Activated T-cell treated with anti-CD3 and anti-CD28 coated beads, Interleukin-2, amount 50 U/mL, for 72 hours (primary cell): ENCODE results near the gene VAMP5. TPM values are rescaled to one million over a fixed set of nuclear protein-coding genes. Genes with fewer than 3 reads are reported as not detected.
A peak's percentile ranks its signal among the peaks of the same experiment; 100 is the strongest.

Source experiments
- ATAC-seq, 2 donors: fragments of 150-1000 bp; cut with Tn5 transposase; replicated peaks in 1 of 2; 2 replicates each; pipeline ENCODE4 v1.10.0; 2021; ENCODE audit warnings: moderate library complexity in 2 of 2, mild to moderate bottlenecking in 1 of 2
- DNase-seq, 2 donors: peaks; one replicate each; pipeline ENCODE4 v3.0.0; 2021 to 2022; ENCODE audit warnings: mixed read lengths in 1 of 2
- H3K27ac Mint-ChIP-seq: one replicate; pipeline ENCODE4 v1.8.0; 2022; ENCODE audit warnings: mild to moderate bottlenecking, moderate library complexity, mixed read lengths
- H3K27me3 Mint-ChIP-seq: one replicate; pipeline ENCODE4 v1.8.0; 2022; ENCODE audit warnings: low read depth, mixed read lengths
- H3K36me3 Mint-ChIP-seq, 2 donors: one replicate each; pipeline ENCODE4 v1.8.0; 2022; ENCODE audit warnings: mixed read lengths in 2 of 2, mild to moderate bottlenecking in 1 of 2; ENCODE audit not compliant: insufficient read depth in 2 of 2
- H3K4me1 Mint-ChIP-seq: one replicate; pipeline ENCODE4 v1.8.0; 2022; ENCODE audit warnings: low read depth, mixed read lengths
- H3K4me3 Mint-ChIP-seq, 2 donors: one replicate each; pipeline ENCODE4 v1.8.0; 2022; ENCODE audit warnings: mild to moderate bottlenecking in 2 of 2, mixed read lengths in 2 of 2, moderate library complexity in 2 of 2
- H3K9me3 Mint-ChIP-seq, 2 donors: one replicate each; pipeline ENCODE4 v1.8.0; 2022; ENCODE audit warnings: mixed read lengths in 2 of 2
- total RNA-seq, 2 donors: library from RNA; stranded (reverse); gene quantifications; one replicate each; pipeline ENCODE4 v1.2.3, GENCODE V29; 2022

VAMP5 gene
- total RNA-seq, 2 donors from 2014 or later = 73.3 to 78.9 TPM

- no peak overlapping the region for H3K27ac Mint-ChIP-seq
Observed at GRCh38 chr2:85619617-85620016, 35.4 kb downstream of the VAMP5 start.

GRCh38 chr2:85621338-85621737 is 37.1 kb downstream of the VAMP5 start:
- no peaks in the 10 kb centered on the region for H3K27me3 Mint-ChIP-seq

More at GRCh38 chr2:85619617-85620016, 35.4 kb downstream of the VAMP5 start:
- Mint-ChIP-seq H3K9me3 (no peaks in the 10 kb centered on the region), H3K36me3 (peaks cover 8 to 25% of the 10 kb centered on the region in 2 donors), H3K27me3 (no peaks in the 10 kb centered on the region), H3K4me3 (no peak overlapping the region), H3K4me1 (peaks cover 27% of the 10 kb centered on the region)
- ATAC-seq (no peak), DNase-seq (no peak)

GRCh38 chr2:85623991-85624390 is 39.8 kb downstream of the VAMP5 start:
- Mint-ChIP-seq H3K4me1 (peaks cover 16% of the 10 kb centered on the region), H3K27ac (peak overlapping the region; percentile 34), H3K27me3 (no peaks in the 10 kb centered on the region), H3K4me3 (no peak overlapping the region), H3K36me3 (peaks cover 12 to 35% of the 10 kb centered on the region in 2 donors), H3K9me3 (no peaks in the 10 kb centered on the region)
- ATAC-seq = no peak
- no peak for DNase-seq

More at GRCh38 chr2:85621338-85621737, 37.1 kb downstream of the VAMP5 start:
- no peaks in the 10 kb centered on the region for H3K9me3 Mint-ChIP-seq
- H3K36me3 Mint-ChIP-seq = peaks cover 12 to 36% of the 10 kb centered on the region in 2 donors
- no peak for DNase-seq
- H3K4me1 Mint-ChIP-seq = peaks cover 17% of the 10 kb centered on the region
- no peak overlapping the region for H3K4me3 Mint-ChIP-seq
- ATAC-seq = no peak
- peak overlapping the region; percentile 35 for H3K27ac Mint-ChIP-seq

GRCh38 chr2:85628658-85629057 is 44.4 kb downstream of the VAMP5 start:
- no peak for DNase-seq
- Mint-ChIP-seq H3K9me3 (no peaks in the 10 kb centered on the region), H3K4me3 (peak overlapping the region in 1 of 2 donors; percentile 74)

GRCh38 chr2:85631316-85631715 is 47.1 kb downstream of the VAMP5 start:
- no peaks in the 10 kb centered on the region for H3K9me3 Mint-ChIP-seq
- ATAC-seq = no peak
- no peak overlapping the region for H3K4me3 Mint-ChIP-seq
- H3K27ac Mint-ChIP-seq = no peak overlapping the region
- no peaks in the 10 kb centered on the region for H3K27me3 Mint-ChIP-seq
- DNase-seq = no peak
- peaks cover 19% of the 10 kb centered on the region for H3K4me1 Mint-ChIP-seq
- peaks cover 9 to 23% of the 10 kb centered on the region in 2 donors for H3K36me3 Mint-ChIP-seq

More at GRCh38 chr2:85628658-85629057, 44.4 kb downstream of the VAMP5 start:
- Mint-ChIP-seq H3K4me1 (peaks cover 19% of the 10 kb centered on the region), H3K27me3 (no peaks in the 10 kb centered on the region), H3K27ac (peak overlapping the region; percentile 95), H3K36me3 (peaks cover 9 to 34% of the 10 kb centered on the region in 2 donors)
- peak; percentile 74 to 96 for ATAC-seq

- Mint-ChIP-seq H3K4me1 (peaks cover 8% of the 10 kb centered on the region), H3K27me3 (no peaks in the 10 kb centered on the region), H3K36me3 (peaks cover 13 to 26% of the 10 kb centered on the region in 2 donors), H3K9me3 (no peaks in the 10 kb centered on the region), H3K27ac (peak overlapping the region; percentile 56), H3K4me3 (no peak overlapping the region)
- no peak for DNase-seq
- ATAC-seq = no peak
Observed at GRCh38 chr2:85635011-85635410, 50.8 kb downstream of the VAMP5 start.

- no peaks in the 10 kb centered on the region for H3K27me3 Mint-ChIP-seq
- peaks cover 14 to 28% of the 10 kb centered on the region in 2 donors for H3K36me3 Mint-ChIP-seq
- no peak overlapping the region for H3K4me3 Mint-ChIP-seq
- H3K9me3 Mint-ChIP-seq = no peaks in the 10 kb centered on the region
- H3K4me1 Mint-ChIP-seq = peaks cover 8% of the 10 kb centered on the region
- no peak overlapping the region for H3K27ac Mint-ChIP-seq
- DNase-seq (no peak), ATAC-seq (no peak)
Observed at GRCh38 chr2:85635636-85636035, 51.4 kb downstream of the VAMP5 start.

GRCh38 chr2:85642725-85643124 is 58.5 kb downstream of the VAMP5 start:
- Mint-ChIP-seq H3K27me3 (no peaks in the 10 kb centered on the region), H3K36me3 (peaks cover 19 to 42% of the 10 kb centered on the region in 2 donors), H3K4me1 (peaks cover 14% of the 10 kb centered on the region), H3K9me3 (no peaks in the 10 kb centered on the region), H3K4me3 (peak overlapping the region in 1 of 2 donors; percentile 6), H3K27ac (peak overlapping the region; percentile 16)
- ATAC-seq (peak; percentile 68 to 92), DNase-seq (peak in 1 of 2 donors; percentile 15)

Other genes starting within 250 kb of the VAMP5 start
- 10 to 100 TPM; 26.8 to 31.8 TPM for gene RETSAT, start 229.9 kb upstream of the VAMP5 start, total RNA-seq
- 10 to 100 TPM; 19.3 to 23.7 TPM for gene ELMOD3, start 229.7 kb upstream of the VAMP5 start, total RNA-seq
- gene CAPG, start 174.1 kb upstream of the VAMP5 start, total RNA-seq = 10 to 100 TPM; 58.4 to 83.6 TPM
- 1 to 10 TPM; 3.2 to 4.0 TPM for gene SH2D6, start 165.7 kb upstream of the VAMP5 start, total RNA-seq
- 100 to 1,000 TPM; 253 to 255 TPM for gene MAT2A, start 45.3 kb upstream of the VAMP5 start, total RNA-seq
- gene GGCX, start 22.9 kb upstream of the VAMP5 start, total RNA-seq = 10 to 100 TPM; 17.8 to 20.3 TPM
- 10 to 100 TPM; 85.0 to 89.5 TPM for gene VAMP8, start 6.8 kb upstream of the VAMP5 start, total RNA-seq
- 100 to 1,000 TPM; 114 to 129 TPM for gene RNF181, start 11.3 kb downstream of the VAMP5 start, total RNA-seq
- 1 to 10 TPM; 3.5 to 4.1 TPM for gene TMEM150A, start 18.3 kb downstream of the VAMP5 start, total RNA-seq
- gene C2orf68, start 27.6 kb downstream of the VAMP5 start, total RNA-seq = 10 to 100 TPM; 38.9 to 48.9 TPM
- 10 to 100 TPM; 64.1 to 79.7 TPM for gene USP39, start 31.8 kb downstream of the VAMP5 start, total RNA-seq
- not detected for gene SFTPB, start 83.8 kb downstream of the VAMP5 start, total RNA-seq
- 100 to 1,000 TPM in 1 of 2 donors, 10 to 100 TPM in 1; 23.8 to 143 TPM for gene GNLY, start 109.9 kb downstream of the VAMP5 start, total RNA-seq
- gene ATOH8, start 169.6 kb downstream of the VAMP5 start, total RNA-seq = not detected